ENCODE results near the gene TARS3.

Gene TARS3

GRCh38 chr15:101614001-101614585 lies 110.2 kb downstream of the TARS3 start:
- in situ Hi-C loops (cut with HindIII; ENCODE audit: low pct_ligation_motif_present, low pct_unique_long_range_greater_than_20kb, low sequenced_read_pairs), result no loop called here

GRCh38 chr15:101613130-101614000 lies 110.9 kb downstream of the TARS3 start:
- in situ Hi-C loops (cut with HindIII; ENCODE audit: low pct_ligation_motif_present, low pct_unique_long_range_greater_than_20kb, low sequenced_read_pairs), result no loop called here
- no peak for DNase-seq

More at GRCh38 chr15:101614001-101614585, 110.2 kb downstream of the TARS3 start:
- no peak for DNase-seq

GRCh38 chr15:101612676-101613075 lies 111.6 kb downstream of the TARS3 start:
- in situ Hi-C loops (cut with HindIII; ENCODE audit: low pct_ligation_motif_present, low pct_unique_long_range_greater_than_20kb, low sequenced_read_pairs), result no loop called here
- no peak for DNase-seq

DNA sequence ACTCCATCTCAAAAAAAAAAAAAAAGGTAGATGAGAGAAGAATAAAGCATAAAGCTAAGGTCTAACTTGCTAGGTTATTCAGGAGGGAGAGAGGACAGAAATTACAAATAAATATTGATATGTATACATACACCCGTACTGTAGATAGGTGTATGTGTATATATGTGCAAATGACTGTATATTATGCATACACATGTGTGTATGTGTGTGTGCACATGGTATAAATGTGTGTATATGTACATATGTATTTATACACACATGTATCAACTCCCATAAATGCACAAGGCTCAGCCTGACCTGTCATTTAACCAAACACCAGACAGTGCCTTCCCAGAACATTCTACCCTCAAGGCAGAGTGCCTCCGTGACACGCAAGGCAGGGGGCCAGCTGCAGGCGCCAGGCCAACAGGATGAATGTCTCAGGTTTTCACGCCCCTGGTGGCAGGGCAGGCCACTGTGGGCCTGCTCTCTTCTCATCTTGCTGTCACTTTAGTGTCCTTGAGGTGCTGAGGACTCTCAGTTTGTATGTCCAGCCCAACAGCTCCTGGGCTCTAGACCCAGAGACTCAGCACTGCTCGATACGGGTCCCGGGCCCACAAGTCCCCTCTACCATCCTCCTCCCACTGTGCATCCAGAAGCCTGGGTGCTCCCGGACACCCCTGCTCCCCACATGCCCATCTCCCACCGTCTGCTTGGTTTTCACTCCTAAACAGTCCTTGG lies 112.5 kb downstream of the TARS3 start:
- no peak for DNase-seq
- in situ Hi-C loops (cut with HindIII; ENCODE audit: low pct_ligation_motif_present, low pct_unique_long_range_greater_than_20kb, low sequenced_read_pairs), result no loop called here

- no peak for DNase-seq
- in situ Hi-C loops (cut with HindIII; ENCODE audit: low pct_ligation_motif_present, low pct_unique_long_range_greater_than_20kb, low sequenced_read_pairs), result no loop called here
These were observed 113.3 kb downstream of the TARS3 start for GRCh38 chr15:101611007-101611406.

GRCh38 chr15:101610611-101611000 lies 113.7 kb downstream of the TARS3 start:
- in situ Hi-C loops (cut with HindIII; ENCODE audit: low pct_ligation_motif_present, low pct_unique_long_range_greater_than_20kb, low sequenced_read_pairs), result no loop called here
- DNase-seq, result no peak

- DNase-seq, result no peak
- in situ Hi-C loops (cut with HindIII; ENCODE audit: low pct_ligation_motif_present, low pct_unique_long_range_greater_than_20kb, low sequenced_read_pairs), result no loop called here
These were observed 114.3 kb downstream of the TARS3 start for GRCh38 chr15:101609742-101610610.

DNA sequence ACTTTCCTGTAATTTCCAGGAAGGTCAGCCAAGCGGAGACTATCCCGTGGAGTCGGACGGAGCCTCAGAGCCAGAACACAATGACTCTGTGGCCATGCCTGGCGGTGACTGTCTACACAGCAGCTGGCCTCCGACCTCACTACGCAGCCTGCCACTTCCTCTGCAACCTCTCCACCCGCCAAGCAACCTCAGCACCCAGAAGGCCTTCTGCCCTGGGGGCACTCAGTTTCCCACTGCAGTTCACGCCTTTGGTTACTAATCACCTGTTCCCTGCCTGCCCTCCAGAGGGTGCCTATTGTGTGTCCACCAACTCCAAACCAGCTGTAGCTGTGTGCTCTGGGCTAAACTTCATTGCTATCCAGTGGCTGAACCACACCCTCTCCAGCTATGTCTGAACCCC lies 116.1 kb downstream of the TARS3 start:
- no peak for DNase-seq
- in situ Hi-C loops (cut with HindIII; ENCODE audit: low pct_ligation_motif_present, low pct_unique_long_range_greater_than_20kb, low sequenced_read_pairs), result no loop called here

DNA sequence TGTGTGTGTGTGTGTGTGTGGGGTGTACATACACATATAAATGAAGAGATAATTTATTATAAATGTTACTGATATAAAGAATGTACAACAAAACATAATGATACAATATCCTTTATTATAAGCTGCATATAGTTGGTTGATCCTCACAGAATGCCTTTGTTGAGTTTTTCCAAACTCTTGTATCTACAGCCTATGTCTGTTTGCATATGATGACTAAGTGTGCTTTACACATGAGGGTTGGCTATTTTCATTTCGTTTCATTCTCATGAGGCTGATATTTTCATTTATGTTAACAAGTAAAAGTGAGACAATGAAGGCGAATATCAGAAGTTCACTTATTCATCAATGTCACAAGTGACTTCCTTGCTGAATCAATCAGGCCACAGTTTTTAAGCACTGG lies 117.2 kb downstream of the TARS3 start:
- in situ Hi-C loops (cut with HindIII; ENCODE audit: low pct_ligation_motif_present, low pct_unique_long_range_greater_than_20kb, low sequenced_read_pairs), result no loop called here
- no peak for DNase-seq

- in situ Hi-C loops (cut with HindIII; ENCODE audit: low pct_ligation_motif_present, low pct_unique_long_range_greater_than_20kb, low sequenced_read_pairs), result no loop called here
- no peak for DNase-seq
These were observed 120.0 kb downstream of the TARS3 start for GRCh38 chr15:101604124-101604874.
